ENCODE data around the gene MAP3K4. TPM values are rescaled to one million over a fixed set of nuclear protein-coding genes. Genes with fewer than 3 reads are reported as not detected.

Gene MAP3K4
- total and polyA plus RNA-seq, 2 of the 8 experiments (the other 6 are each of a cell fraction or from before 2014, with no cell fraction given) = 16.6 to 51.6 TPM

- TF ChIP-seq NRF1 (IDR thresholded peaks at IDR 0.05; ENCODE audit: low read depth, low read length) = no peak
- TF ChIP-seq SUZ12 (IDR thresholded peaks at IDR 0.05; ENCODE audit: low read length) = no peak
- no peak for TF ChIP-seq TAF7 (optimal IDR thresholded peaks at IDR 0.05; ENCODE audit: borderline replicate concordance, low read depth, low read length)
- TF ChIP-seq SIRT6 (IDR thresholded peaks at IDR 0.05; ENCODE audit: low read length) = no peak
Measured at GRCh38 chr6:160955508-160956295, 35.9 kb upstream of the MAP3K4 start (continued).
